ENCODE data around the gene TCAP. TPM values are rescaled to one million over a fixed set of nuclear protein-coding genes. Genes with fewer than 3 reads are reported as not detected.
A peak's percentile ranks its signal among the peaks of the same experiment; 100 is the strongest.

TCAP gene
- polyA plus RNA-seq (2012; ENCODE audit: insufficient read depth, insufficient read length, low read depth): 4.4 TPM

DNA sequence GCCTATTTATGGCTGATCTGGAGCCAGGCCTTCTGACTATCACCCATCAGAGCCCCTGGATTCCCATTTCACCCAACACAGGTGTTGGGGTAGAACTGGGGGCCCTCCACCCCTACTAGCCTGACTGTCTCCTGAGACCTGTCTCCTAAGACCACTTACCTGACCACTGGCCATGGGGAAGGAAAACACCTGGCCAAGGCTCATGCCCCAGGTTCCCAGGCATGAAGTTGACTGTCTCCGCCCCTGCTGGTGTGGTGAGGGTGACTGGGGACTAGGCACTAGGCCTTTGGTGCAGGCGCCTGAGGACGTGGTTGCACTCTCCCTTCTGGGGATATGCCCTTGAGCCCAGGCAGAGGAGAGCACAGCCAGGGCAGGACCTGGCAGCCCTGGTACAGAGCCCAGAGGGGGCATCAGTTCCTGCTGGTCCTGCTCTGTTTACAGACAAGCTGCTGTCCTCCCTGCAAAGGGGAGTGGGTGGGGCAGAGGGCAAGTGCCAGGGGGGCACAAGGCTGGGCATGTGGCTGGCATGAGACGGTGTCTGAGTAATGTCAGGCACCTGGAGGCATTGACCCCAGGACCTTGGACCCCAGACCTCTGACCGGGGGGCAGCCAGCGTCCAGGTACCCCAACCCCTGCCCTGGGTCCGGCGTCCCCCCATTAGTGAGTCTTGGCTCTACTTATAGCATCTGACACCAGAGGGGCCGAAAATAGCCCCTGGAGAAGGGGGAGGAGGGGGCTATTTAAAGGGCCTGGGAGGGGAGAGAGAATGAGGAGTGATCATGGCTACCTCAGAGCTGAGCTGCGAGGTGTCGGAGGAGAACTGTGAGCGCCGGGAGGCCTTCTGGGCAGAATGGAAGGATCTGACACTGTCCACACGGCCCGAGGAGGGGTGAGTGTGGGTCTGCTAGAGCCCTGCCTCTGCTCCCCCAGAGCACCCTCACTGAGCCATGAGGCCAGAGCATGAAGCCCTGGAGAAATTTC is at the start of gene TCAP:
Gene TCAP (plus strand): TSS at position 769 of the 981 bp plus-strand sequence. CDS start 11 bp downstream, at position 780.
- TF ChIP-seq, protein P1, sequence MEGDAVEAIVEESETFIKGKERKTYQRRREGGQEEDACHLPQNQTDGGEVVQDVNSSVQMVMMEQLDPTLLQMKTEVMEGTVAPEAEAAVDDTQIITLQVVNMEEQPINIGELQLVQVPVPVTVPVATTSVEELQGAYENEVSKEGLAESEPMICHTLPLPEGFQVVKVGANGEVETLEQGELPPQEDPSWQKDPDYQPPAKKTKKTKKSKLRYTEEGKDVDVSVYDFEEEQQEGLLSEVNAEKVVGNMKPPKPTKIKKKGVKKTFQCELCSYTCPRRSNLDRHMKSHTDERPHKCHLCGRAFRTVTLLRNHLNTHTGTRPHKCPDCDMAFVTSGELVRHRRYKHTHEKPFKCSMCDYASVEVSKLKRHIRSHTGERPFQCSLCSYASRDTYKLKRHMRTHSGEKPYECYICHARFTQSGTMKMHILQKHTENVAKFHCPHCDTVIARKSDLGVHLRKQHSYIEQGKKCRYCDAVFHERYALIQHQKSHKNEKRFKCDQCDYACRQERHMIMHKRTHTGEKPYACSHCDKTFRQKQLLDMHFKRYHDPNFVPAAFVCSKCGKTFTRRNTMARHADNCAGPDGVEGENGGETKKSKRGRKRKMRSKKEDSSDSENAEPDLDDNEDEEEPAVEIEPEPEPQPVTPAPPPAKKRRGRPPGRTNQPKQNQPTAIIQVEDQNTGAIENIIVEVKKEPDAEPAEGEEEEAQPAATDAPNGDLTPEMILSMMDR (IDR thresholded peaks at IDR 0.05; ENCODE audit: low read depth, low read length): no peak
- Histone ChIP-seq H3K36me3 (peaks cover 8% of the 10 kb centered on the region; the same call in 1 of the 2 replicates), H3K9me3 (no peaks in the 10 kb centered on the region), H3K4me3 (ENCODE audit: low read depth, low read length) (no peak within 1 kb of the TSS), H3K27me3 (peaks cover 15% of the 10 kb centered on the region; the same call in 1 of the 2 replicates), H3K4me1 (peaks cover 9% of the 10 kb centered on the region)
- DNase-seq: no peak

- TF ChIP-seq, protein P1 (IDR thresholded peaks at IDR 0.05; ENCODE audit: low read depth, low read length): no peak
- peaks cover 19% of the 10 kb centered on the region for H3K27me3 ChIP-seq
- H3K36me3 ChIP-seq: no peaks in the 10 kb centered on the region
- no peaks in the 10 kb centered on the region; the same call in 1 of the 2 replicates for H3K9me3 ChIP-seq
- DNase-seq: no peak
- H3K4me3 ChIP-seq (ENCODE audit: low read depth, low read length): no peak overlapping the region
- H3K4me1 ChIP-seq: peaks cover 7% of the 10 kb centered on the region
Observed at GRCh38 chr17:39615434-39615833, 49.7 kb upstream of the TCAP start.

DNA sequence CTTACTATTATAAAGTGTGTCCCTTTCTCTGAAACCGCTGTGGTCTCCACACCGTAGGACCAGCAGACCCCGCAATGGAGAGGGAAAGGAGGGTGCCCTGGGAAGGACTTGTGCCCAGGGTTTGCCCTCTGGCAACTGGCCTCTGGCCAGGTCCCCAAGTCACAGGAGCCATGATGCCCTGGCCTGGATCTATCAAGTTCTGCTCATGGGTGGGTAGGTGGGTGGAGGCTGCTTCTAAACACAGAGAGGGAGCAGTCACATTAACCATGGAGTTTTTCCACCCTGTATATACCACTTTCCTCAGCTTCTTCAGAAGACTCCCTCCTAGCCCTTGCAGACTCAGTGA is 48.1 kb upstream of the TCAP start:
- DNase-seq: no peak
- no peak overlapping the region for H3K4me3 ChIP-seq (ENCODE audit: low read depth, low read length)
- no peaks in the 10 kb centered on the region for H3K36me3 ChIP-seq
- TF ChIP-seq, protein P1 (IDR thresholded peaks at IDR 0.05; ENCODE audit: low read depth, low read length): no peak
- no peaks in the 10 kb centered on the region; the same call in 1 of the 2 replicates for H3K9me3 ChIP-seq
- H3K27me3 ChIP-seq: peaks cover 19% of the 10 kb centered on the region
- peaks cover 7% of the 10 kb centered on the region for H3K4me1 ChIP-seq

GRCh38 chr17:39617446-39618245 is 47.5 kb upstream of the TCAP start:
- peaks cover 13% of the 10 kb centered on the region for H3K27me3 ChIP-seq
- TF ChIP-seq, protein P1 (IDR thresholded peaks at IDR 0.05; ENCODE audit: low read depth, low read length): no peak
- H3K4me3 ChIP-seq (ENCODE audit: low read depth, low read length): peak overlapping the region; percentile 65

DNA sequence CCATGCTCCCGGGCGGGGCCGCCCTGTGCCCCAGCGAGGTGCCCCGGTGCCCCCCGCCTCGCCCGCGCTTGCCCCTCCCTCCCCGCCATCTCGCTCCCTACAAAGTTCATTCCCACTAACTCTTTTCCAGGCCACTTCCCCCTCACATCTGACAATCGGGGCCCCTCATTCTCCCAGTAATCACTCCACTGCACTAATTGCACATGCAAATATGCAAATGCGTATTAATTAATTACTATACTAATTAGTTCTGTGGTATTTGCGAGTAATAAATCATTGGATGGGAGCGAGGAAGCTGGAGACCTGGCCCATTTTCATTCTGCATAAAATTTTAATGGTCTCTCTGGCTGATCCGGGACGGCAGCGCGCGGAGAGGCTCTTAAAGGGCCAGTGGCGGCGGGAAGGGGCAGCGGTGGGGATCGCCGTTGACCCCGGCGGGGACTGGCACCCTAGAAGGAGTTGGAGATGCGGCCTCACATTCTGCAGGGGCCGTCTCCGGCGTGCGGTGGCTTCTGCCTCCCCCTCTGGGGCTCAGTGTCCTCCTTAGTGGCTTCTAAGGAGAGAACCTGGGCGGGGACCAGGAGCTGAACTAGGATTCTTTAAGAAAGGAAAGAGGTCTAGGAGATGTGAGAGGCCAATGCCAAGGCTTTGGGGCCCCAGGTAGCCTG is 46.8 kb upstream of the TCAP start:
- TF ChIP-seq, protein P1 (IDR thresholded peaks at IDR 0.05; ENCODE audit: low read depth, low read length): no peak
- peaks cover 7% of the 10 kb centered on the region for H3K4me1 ChIP-seq
- DNase-seq: no peak
- no peaks in the 10 kb centered on the region for H3K36me3 ChIP-seq
- H3K9me3 ChIP-seq: no peaks in the 10 kb centered on the region; the same call in 1 of the 2 replicates
- peak overlapping the region; percentile 65 for H3K4me3 ChIP-seq (ENCODE audit: low read depth, low read length)
- H3K27me3 ChIP-seq: peaks cover 9% of the 10 kb centered on the region

More at GRCh38 chr17:39617446-39618245, 47.5 kb upstream of the TCAP start:
- peak; percentile 82 for DNase-seq
- Histone ChIP-seq H3K36me3 (no peaks in the 10 kb centered on the region), H3K4me1 (peaks cover 7% of the 10 kb centered on the region), H3K9me3 (no peaks in the 10 kb centered on the region; the same call in 1 of the 2 replicates)
